GM12878 (cell line): ENCODE results near the gene RGCC.

Source experiments
- CBX5 ChIP-seq: sonication (generic); IDR thresholded peaks from 2 replicates; pipeline ENCODE4 v1.6.1; 2016; ENCODE audit warnings: low read depth, moderate library complexity, mild to moderate bottlenecking, inconsistent platforms
- CEBPB ChIP-seq, 2 experiments: fragments of 150-350 bp in 1 of 2; IDR thresholded peaks; 2 replicates each; pipeline ENCODE4 v1.6.1; 2012 to 2014; ENCODE audit warnings: low read depth in 2 of 2, low read length in 2 of 2, borderline replicate concordance in 1 of 2, inconsistent platforms in 1 of 2
- CREB1 ChIP-seq: IDR thresholded peaks from 2 replicates; pipeline ENCODE4 v1.6.1; 2012; ENCODE audit warnings: low read depth, mild to moderate bottlenecking, inconsistent platforms
- ESRRA ChIP-seq: IDR thresholded peaks from 2 replicates; pipeline ENCODE4 v1.6.1; 2012; ENCODE audit warnings: mild to moderate bottlenecking, low read length, improper control_type of control experiment
- EZH2 ChIP-seq: IDR thresholded peaks from 2 replicates; pipeline ENCODE4 v1.6.1; 2012; ENCODE audit warnings: low read depth, mild to moderate bottlenecking, control low read depth, inconsistent platforms, low read length, borderline replicate concordance; ENCODE audit not compliant: control insufficient read depth
- POLR2A ChIP-seq: IDR thresholded peaks from 2 replicates; pipeline ENCODE4 v1.6.1; 2011; ENCODE audit warnings: low read depth, mild to moderate bottlenecking, low read length
- POU2F2 ChIP-seq: IDR thresholded peaks from 3 replicates; pipeline ENCODE4 v1.6.1; 2011; ENCODE audit warnings: low read depth, mild to moderate bottlenecking, low read length, borderline replicate concordance
- SREBF1 ChIP-seq: IDR thresholded peaks from 2 replicates; pipeline ENCODE4 v1.6.1; 2012; ENCODE audit warnings: mild to moderate bottlenecking, low read length
- TAF1 ChIP-seq: IDR thresholded peaks from 2 replicates; pipeline ENCODE4 v1.6.1; 2011; ENCODE audit warnings: mild to moderate bottlenecking, low read depth, low read length, borderline replicate concordance
- TBL1XR1 ChIP-seq: IDR thresholded peaks from 2 replicates; pipeline ENCODE4 v1.6.1; 2012; ENCODE audit warnings: low read depth, low read length, improper control_type of control experiment
- TF ChIP-seq, protein P1 (sequence below): fragments of 450-650 bp; IDR thresholded peaks from 2 replicates; pipeline ENCODE4 v1.6.1; 2017; ENCODE audit warnings: mild to moderate bottlenecking
- TF ChIP-seq, protein P2 (sequence below): IDR thresholded peaks from 2 replicates; pipeline ENCODE4 v1.6.1; 2012; ENCODE audit warnings: improper control_type of control experiment, low read depth, low read length; ENCODE audit not compliant: insufficient replicate concordance
- TF ChIP-seq, protein P3 (sequence below), 3 experiments: IDR thresholded peaks in 2 of 3; conservative IDR thresholded peaks in 1 of 3; 2 replicates each; pipeline ENCODE4 v1.5.1; 2011; ENCODE audit warnings: low read depth in 3 of 3, low read length in 3 of 3, mild to moderate bottlenecking in 3 of 3, control low read depth in 2 of 3, moderate library complexity in 2 of 3, inconsistent platforms in 1 of 3, mixed read lengths in 1 of 3; ENCODE audit not compliant: control insufficient read depth in 2 of 3, insufficient read depth in 1 of 3; ENCODE audit errors: extremely low read depth in 1 of 3
- TF ChIP-seq, protein P4 (sequence below): IDR thresholded peaks from 2 replicates; pipeline ENCODE4 v1.6.1; 2011; ENCODE audit warnings: low read depth, low read length, improper control_type of control experiment, borderline replicate concordance

- TF ChIP-seq TAF1 (no peak), SREBF1 (no peak), EZH2 (no peak), CREB1 (no peak), TBL1XR1 (no peak), POLR2A (no peak), CEBPB (IDR thresholded peaks at IDR 0.05; ENCODE audit: borderline replicate concordance in 1 of 2, low read depth in 2 of 2, low read length in 2 of 2) (no peak), POU2F2 (no peak), ESRRA (no peak), CBX5 (no peak)
- TF ChIP-seq, protein P1, sequence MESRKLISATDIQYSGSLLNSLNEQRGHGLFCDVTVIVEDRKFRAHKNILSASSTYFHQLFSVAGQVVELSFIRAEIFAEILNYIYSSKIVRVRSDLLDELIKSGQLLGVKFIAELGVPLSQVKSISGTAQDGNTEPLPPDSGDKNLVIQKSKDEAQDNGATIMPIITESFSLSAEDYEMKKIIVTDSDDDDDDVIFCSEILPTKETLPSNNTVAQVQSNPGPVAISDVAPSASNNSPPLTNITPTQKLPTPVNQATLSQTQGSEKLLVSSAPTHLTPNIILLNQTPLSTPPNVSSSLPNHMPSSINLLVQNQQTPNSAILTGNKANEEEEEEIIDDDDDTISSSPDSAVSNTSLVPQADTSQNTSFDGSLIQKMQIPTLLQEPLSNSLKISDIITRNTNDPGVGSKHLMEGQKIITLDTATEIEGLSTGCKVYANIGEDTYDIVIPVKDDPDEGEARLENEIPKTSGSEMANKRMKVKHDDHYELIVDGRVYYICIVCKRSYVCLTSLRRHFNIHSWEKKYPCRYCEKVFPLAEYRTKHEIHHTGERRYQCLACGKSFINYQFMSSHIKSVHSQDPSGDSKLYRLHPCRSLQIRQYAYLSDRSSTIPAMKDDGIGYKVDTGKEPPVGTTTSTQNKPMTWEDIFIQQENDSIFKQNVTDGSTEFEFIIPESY: no peak
- TF ChIP-seq, protein P2, sequence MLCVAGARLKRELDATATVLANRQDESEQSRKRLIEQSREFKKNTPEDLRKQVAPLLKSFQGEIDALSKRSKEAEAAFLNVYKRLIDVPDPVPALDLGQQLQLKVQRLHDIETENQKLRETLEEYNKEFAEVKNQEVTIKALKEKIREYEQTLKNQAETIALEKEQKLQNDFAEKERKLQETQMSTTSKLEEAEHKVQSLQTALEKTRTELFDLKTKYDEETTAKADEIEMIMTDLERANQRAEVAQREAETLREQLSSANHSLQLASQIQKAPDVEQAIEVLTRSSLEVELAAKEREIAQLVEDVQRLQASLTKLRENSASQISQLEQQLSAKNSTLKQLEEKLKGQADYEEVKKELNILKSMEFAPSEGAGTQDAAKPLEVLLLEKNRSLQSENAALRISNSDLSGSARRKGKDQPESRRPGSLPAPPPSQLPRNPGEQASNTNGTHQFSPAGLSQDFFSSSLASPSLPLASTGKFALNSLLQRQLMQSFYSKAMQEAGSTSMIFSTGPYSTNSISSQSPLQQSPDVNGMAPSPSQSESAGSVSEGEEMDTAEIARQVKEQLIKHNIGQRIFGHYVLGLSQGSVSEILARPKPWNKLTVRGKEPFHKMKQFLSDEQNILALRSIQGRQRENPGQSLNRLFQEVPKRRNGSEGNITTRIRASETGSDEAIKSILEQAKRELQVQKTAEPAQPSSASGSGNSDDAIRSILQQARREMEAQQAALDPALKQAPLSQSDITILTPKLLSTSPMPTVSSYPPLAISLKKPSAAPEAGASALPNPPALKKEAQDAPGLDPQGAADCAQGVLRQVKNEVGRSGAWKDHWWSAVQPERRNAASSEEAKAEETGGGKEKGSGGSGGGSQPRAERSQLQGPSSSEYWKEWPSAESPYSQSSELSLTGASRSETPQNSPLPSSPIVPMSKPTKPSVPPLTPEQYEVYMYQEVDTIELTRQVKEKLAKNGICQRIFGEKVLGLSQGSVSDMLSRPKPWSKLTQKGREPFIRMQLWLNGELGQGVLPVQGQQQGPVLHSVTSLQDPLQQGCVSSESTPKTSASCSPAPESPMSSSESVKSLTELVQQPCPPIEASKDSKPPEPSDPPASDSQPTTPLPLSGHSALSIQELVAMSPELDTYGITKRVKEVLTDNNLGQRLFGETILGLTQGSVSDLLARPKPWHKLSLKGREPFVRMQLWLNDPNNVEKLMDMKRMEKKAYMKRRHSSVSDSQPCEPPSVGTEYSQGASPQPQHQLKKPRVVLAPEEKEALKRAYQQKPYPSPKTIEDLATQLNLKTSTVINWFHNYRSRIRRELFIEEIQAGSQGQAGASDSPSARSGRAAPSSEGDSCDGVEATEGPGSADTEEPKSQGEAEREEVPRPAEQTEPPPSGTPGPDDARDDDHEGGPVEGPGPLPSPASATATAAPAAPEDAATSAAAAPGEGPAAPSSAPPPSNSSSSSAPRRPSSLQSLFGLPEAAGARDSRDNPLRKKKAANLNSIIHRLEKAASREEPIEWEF: no peak
- TF ChIP-seq, protein P3, sequence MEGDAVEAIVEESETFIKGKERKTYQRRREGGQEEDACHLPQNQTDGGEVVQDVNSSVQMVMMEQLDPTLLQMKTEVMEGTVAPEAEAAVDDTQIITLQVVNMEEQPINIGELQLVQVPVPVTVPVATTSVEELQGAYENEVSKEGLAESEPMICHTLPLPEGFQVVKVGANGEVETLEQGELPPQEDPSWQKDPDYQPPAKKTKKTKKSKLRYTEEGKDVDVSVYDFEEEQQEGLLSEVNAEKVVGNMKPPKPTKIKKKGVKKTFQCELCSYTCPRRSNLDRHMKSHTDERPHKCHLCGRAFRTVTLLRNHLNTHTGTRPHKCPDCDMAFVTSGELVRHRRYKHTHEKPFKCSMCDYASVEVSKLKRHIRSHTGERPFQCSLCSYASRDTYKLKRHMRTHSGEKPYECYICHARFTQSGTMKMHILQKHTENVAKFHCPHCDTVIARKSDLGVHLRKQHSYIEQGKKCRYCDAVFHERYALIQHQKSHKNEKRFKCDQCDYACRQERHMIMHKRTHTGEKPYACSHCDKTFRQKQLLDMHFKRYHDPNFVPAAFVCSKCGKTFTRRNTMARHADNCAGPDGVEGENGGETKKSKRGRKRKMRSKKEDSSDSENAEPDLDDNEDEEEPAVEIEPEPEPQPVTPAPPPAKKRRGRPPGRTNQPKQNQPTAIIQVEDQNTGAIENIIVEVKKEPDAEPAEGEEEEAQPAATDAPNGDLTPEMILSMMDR (IDR thresholded peaks at IDR 0.05 in 2 of 3, conservative IDR thresholded peaks at IDR 0.05 in 1 of 3; ENCODE audit: control insufficient read depth in 2 of 3, extremely low read depth in 1 of 3, insufficient read depth in 1 of 3, low read depth in 3 of 3, low read length in 3 of 3): no peak
- TF ChIP-seq, protein P4, sequence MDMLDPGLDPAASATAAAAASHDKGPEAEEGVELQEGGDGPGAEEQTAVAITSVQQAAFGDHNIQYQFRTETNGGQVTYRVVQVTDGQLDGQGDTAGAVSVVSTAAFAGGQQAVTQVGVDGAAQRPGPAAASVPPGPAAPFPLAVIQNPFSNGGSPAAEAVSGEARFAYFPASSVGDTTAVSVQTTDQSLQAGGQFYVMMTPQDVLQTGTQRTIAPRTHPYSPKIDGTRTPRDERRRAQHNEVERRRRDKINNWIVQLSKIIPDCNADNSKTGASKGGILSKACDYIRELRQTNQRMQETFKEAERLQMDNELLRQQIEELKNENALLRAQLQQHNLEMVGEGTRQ: no peak
Observed at GRCh38 chr13:41495044-41495443, 37.7 kb downstream of the RGCC start.
